ENCODE measurements around the gene CCNT2.

- no peak for TF ChIP-seq EZH2 (IDR thresholded peaks at IDR 0.05; ENCODE audit: low read length)
- TF ChIP-seq CTCF (optimal IDR thresholded peaks at IDR 0.05 in 1 of 3, IDR thresholded peaks at IDR 0.05 in 1 of 3, conservative IDR thresholded peaks at IDR 0.05 in 1 of 3; ENCODE audit: extremely low read depth in 1 of 3, insufficient read depth in 2 of 3, low read length in 3 of 3): no peak
These were observed 60.6 kb downstream of the CCNT2 start for GRCh38 chr2:134979221-134979620.

Data from keratinocyte (primary cell).